T-helper 1 cell treated with Interleukin-12 subunit alpha and Interleukin-12 subunit beta and Interleukin-4 antibody, amounts not matched to agents 30 μg/mL and 1 μg/mL, for 36 hours (primary cell): Measurements from ENCODE around the gene PPP3CA.
A peak's percentile ranks its signal among the peaks of the same experiment; 100 is the strongest.

ENCODE experiments used
- H3K27ac Mint-ChIP-seq: one replicate; pipeline ENCODE4 v1.8.0; 2021; ENCODE audit warnings: mild to moderate bottlenecking, mixed read lengths
- H3K27me3 Mint-ChIP-seq: one replicate; pipeline ENCODE4 v1.8.0; 2021; ENCODE audit warnings: low read depth, mixed read lengths
- H3K36me3 Mint-ChIP-seq: one replicate; pipeline ENCODE4 v1.8.0; 2021; ENCODE audit warnings: low read depth, mixed read lengths
- H3K4me1 Mint-ChIP-seq: one replicate; pipeline ENCODE4 v1.8.0; 2021; ENCODE audit warnings: low read depth, mixed read lengths
- H3K4me3 Mint-ChIP-seq: one replicate; pipeline ENCODE4 v1.8.0; 2021; ENCODE audit warnings: mild to moderate bottlenecking, moderate library complexity, mixed read lengths
- H3K9me3 Mint-ChIP-seq: one replicate; pipeline ENCODE4 v1.8.0; 2021; ENCODE audit warnings: mixed read lengths

PPP3CA gene

DNA sequence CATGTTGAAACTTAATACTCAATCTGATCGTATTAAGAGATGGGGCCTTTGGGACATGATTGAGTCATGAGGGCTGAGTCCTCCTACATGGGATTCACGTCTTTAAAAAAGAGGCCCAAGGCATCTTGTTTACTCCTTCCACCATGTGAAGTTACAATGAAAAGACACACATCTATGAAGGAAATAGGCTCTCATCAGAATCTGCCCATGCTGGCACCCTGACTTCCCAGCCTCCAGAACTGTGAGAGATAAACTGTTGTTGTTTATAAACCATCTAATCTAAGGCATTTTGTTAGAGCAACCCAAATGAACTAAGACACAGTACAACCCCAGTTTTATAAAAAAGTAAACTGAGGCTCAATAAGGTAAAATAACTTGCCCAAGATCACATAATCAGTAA, 32.3 kb downstream of the PPP3CA start:
- Mint-ChIP-seq H3K4me3 (no peak overlapping the region), H3K27me3 (peaks cover 16% of the 10 kb centered on the region), H3K4me1 (peaks cover under 1% of the 10 kb centered on the region)

DNA sequence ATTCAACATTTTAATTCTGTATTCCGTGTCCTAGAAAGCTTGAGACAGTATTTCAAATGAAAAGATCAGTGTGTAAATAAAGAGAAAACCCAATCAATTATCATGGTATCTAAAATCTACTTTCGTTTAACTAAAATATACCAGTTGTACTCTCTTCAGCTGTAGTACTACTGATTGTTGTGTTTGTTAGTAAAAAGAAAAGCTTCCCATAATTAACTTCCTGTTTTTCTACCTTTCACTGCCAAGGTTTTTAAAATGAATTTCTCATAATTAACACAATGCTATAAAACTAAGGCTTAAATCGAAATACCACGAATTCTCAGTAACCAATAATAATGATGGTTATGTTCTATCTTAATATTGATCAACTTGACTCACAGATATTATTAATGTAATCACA, 37.4 kb downstream of the PPP3CA start:
- Mint-ChIP-seq H3K27ac (no peak overlapping the region), H3K4me3 (no peak overlapping the region), H3K4me1 (peaks cover 8% of the 10 kb centered on the region), H3K27me3 (peaks cover 6% of the 10 kb centered on the region), H3K36me3 (no peaks in the 10 kb centered on the region), H3K9me3 (no peaks in the 10 kb centered on the region)

More for the DNA sequence above, 32.3 kb downstream of the PPP3CA start:
- peaks cover 8% of the 10 kb centered on the region for H3K9me3 Mint-ChIP-seq
- H3K36me3 Mint-ChIP-seq, result no peaks in the 10 kb centered on the region
- H3K27ac Mint-ChIP-seq, result no peak overlapping the region

- Mint-ChIP-seq H3K36me3 (no peaks in the 10 kb centered on the region), H3K27ac (no peak overlapping the region), H3K9me3 (no peaks in the 10 kb centered on the region), H3K27me3 (peaks cover 6% of the 10 kb centered on the region), H3K4me1 (peaks cover 8% of the 10 kb centered on the region), H3K4me3 (no peak overlapping the region)
Observed at GRCh38 chr4:101307899-101308298, 39.4 kb downstream of the PPP3CA start.

GRCh38 chr4:101306764-101307615, 40.3 kb downstream of the PPP3CA start:
- Mint-ChIP-seq H3K27ac (no peak overlapping the region), H3K9me3 (no peaks in the 10 kb centered on the region), H3K4me3 (peak overlapping the region; percentile 3), H3K27me3 (peaks cover 4% of the 10 kb centered on the region), H3K36me3 (no peaks in the 10 kb centered on the region), H3K4me1 (peaks cover 8% of the 10 kb centered on the region)

- no peaks in the 10 kb centered on the region for H3K9me3 Mint-ChIP-seq
- H3K4me1 Mint-ChIP-seq, result peaks cover 8% of the 10 kb centered on the region
- H3K27ac Mint-ChIP-seq, result no peak overlapping the region
- H3K4me3 Mint-ChIP-seq, result no peak overlapping the region
- H3K36me3 Mint-ChIP-seq, result no peaks in the 10 kb centered on the region
- H3K27me3 Mint-ChIP-seq, result peaks cover 4% of the 10 kb centered on the region
Observed at GRCh38 chr4:101306225-101306624, 41.1 kb downstream of the PPP3CA start.

GRCh38 chr4:101304916-101305315, 42.4 kb downstream of the PPP3CA start:
- peaks cover 4% of the 10 kb centered on the region for H3K27me3 Mint-ChIP-seq
- no peak overlapping the region for H3K27ac Mint-ChIP-seq
- no peaks in the 10 kb centered on the region for H3K36me3 Mint-ChIP-seq
- no peak overlapping the region for H3K4me3 Mint-ChIP-seq
- H3K4me1 Mint-ChIP-seq, result peaks cover 6% of the 10 kb centered on the region
- no peaks in the 10 kb centered on the region for H3K9me3 Mint-ChIP-seq

DNA sequence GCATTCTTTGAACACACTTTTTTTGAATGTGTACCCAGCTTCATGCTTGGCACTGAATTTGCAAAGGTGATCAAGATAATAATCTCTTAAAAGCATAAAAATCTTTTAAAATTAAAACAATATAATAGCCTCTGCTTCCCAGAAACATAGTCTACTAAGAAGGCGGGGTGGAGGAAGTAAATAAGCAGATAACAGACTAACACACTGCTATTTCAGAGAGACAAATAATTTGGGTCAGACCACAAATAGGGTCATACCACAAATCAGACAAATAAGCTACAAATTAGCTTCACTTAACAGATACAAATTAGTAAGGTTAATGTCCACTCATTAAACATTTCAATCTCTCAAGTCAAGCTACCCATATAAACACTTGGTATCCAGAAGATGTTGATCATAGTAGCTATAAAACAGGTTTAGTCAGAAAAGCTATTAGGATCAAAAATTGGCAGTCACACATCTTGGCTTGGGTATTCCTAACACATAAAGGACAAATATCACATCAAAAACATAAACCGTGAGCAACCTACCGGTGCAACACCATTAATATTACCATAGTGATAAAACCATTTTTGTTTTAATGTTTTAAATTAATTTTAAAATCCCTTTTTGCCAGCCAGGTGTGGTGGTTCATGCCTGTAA, 47.3 kb downstream of the PPP3CA start:
- Mint-ChIP-seq H3K36me3 (no peaks in the 10 kb centered on the region), H3K4me1 (no peaks in the 10 kb centered on the region), H3K4me3 (no peak overlapping the region), H3K27ac (no peak overlapping the region), H3K9me3 (no peaks in the 10 kb centered on the region), H3K27me3 (peaks cover 3% of the 10 kb centered on the region)

GRCh38 chr4:101299021-101299420, 48.3 kb downstream of the PPP3CA start:
- no peaks in the 10 kb centered on the region for H3K9me3 Mint-ChIP-seq
- H3K27ac Mint-ChIP-seq, result no peak overlapping the region
- H3K36me3 Mint-ChIP-seq, result no peaks in the 10 kb centered on the region
- H3K4me3 Mint-ChIP-seq, result no peak overlapping the region
- H3K4me1 Mint-ChIP-seq, result no peaks in the 10 kb centered on the region
- no peaks in the 10 kb centered on the region for H3K27me3 Mint-ChIP-seq

DNA sequence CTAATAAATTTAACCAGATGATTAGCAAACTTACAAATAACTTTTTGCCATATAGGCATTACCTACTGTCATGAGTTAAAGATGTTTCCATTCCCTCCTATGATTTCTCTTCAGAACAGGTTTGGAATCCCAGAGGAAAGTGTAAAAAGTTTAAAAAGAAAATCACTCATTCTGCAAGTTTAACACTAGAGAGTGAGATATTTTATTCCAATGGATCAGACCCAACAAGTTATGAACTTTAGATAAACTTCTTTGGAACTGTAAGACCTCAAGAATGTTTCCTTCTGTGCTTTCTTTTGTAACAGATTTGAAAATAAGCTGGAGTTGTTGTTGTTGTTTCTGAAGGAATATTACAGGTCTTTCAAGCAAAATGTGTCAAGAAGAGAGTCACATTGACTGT, 51.6 kb downstream of the PPP3CA start:
- H3K4me3 Mint-ChIP-seq, result no peak overlapping the region
- H3K27ac Mint-ChIP-seq, result no peak overlapping the region
- peaks cover 1% of the 10 kb centered on the region for H3K36me3 Mint-ChIP-seq
- no peaks in the 10 kb centered on the region for H3K27me3 Mint-ChIP-seq
- H3K9me3 Mint-ChIP-seq, result no peaks in the 10 kb centered on the region
- no peaks in the 10 kb centered on the region for H3K4me1 Mint-ChIP-seq

- H3K36me3 Mint-ChIP-seq, result peaks cover 1% of the 10 kb centered on the region
- no peaks in the 10 kb centered on the region for H3K4me1 Mint-ChIP-seq
- H3K4me3 Mint-ChIP-seq, result no peak overlapping the region
- H3K27me3 Mint-ChIP-seq, result no peaks in the 10 kb centered on the region
- H3K27ac Mint-ChIP-seq, result no peak overlapping the region
- H3K9me3 Mint-ChIP-seq, result no peaks in the 10 kb centered on the region
Observed at GRCh38 chr4:101294597-101294996, 52.7 kb downstream of the PPP3CA start.

GRCh38 chr4:101292901-101293300, 54.4 kb downstream of the PPP3CA start:
- H3K4me1 Mint-ChIP-seq, result no peaks in the 10 kb centered on the region

DNA sequence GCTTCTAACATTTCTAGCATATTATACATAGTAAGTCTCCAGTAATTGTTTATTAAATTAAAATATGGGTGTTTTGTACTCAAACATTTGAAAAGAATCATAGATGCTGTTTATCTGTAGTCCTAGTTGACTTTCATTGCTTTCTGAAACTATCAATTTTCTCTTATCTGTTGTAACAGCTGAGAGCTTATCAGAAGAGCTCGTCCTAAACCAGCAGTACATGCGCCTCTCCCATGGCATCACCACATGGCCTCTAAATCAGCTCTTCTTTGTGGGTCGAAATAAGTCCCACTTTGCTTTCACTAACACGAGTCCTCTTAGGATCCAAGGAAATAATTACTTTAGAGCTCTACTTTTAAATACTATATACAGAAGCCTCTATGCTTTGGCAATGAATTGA, 55.1 kb downstream of the PPP3CA start:
- H3K4me3 Mint-ChIP-seq, result no peak overlapping the region
- H3K36me3 Mint-ChIP-seq, result peaks cover 1% of the 10 kb centered on the region
- H3K4me1 Mint-ChIP-seq, result peaks cover 1% of the 10 kb centered on the region
- H3K9me3 Mint-ChIP-seq, result no peaks in the 10 kb centered on the region
- H3K27me3 Mint-ChIP-seq, result no peaks in the 10 kb centered on the region
- no peak overlapping the region for H3K27ac Mint-ChIP-seq

More at GRCh38 chr4:101292901-101293300, 54.4 kb downstream of the PPP3CA start:
- peaks cover 1% of the 10 kb centered on the region for H3K36me3 Mint-ChIP-seq
- no peak overlapping the region for H3K27ac Mint-ChIP-seq
- no peaks in the 10 kb centered on the region for H3K27me3 Mint-ChIP-seq
- H3K4me3 Mint-ChIP-seq, result no peak overlapping the region
- no peaks in the 10 kb centered on the region for H3K9me3 Mint-ChIP-seq

- peaks cover 1% of the 10 kb centered on the region for H3K36me3 Mint-ChIP-seq
- no peak overlapping the region for H3K27ac Mint-ChIP-seq
- peaks cover 1% of the 10 kb centered on the region for H3K4me1 Mint-ChIP-seq
- no peak overlapping the region for H3K4me3 Mint-ChIP-seq
- H3K27me3 Mint-ChIP-seq, result no peaks in the 10 kb centered on the region
- H3K9me3 Mint-ChIP-seq, result no peaks in the 10 kb centered on the region
Observed at GRCh38 chr4:101291198-101291597, 56.1 kb downstream of the PPP3CA start.

DNA sequence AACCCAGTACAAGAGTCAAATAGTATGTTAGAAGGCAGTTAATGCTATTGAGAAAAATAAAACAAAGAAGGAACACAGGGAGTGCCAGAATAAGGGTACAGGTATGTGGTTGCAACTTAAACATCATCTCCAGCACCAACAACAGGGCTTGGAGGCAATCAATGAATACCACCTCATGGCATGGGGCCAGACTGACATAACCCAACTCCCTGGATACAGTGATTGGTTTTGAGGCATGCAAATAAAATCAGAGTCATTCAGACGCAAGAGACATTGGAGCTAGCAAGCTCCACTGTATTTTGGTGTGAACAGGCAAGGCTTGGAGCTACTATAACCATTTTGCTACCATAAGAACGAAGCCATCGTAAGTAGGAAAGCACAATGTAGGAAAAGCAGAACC, 56.7 kb downstream of the PPP3CA start:
- H3K9me3 Mint-ChIP-seq, result no peaks in the 10 kb centered on the region
- H3K4me3 Mint-ChIP-seq, result no peak overlapping the region
- H3K4me1 Mint-ChIP-seq, result peaks cover 1% of the 10 kb centered on the region

GRCh38 chr4:101289306-101289705, 58.0 kb downstream of the PPP3CA start:
- Mint-ChIP-seq H3K36me3 (peaks cover 1% of the 10 kb centered on the region), H3K9me3 (no peaks in the 10 kb centered on the region), H3K27ac (no peak overlapping the region), H3K4me3 (no peak overlapping the region), H3K27me3 (no peaks in the 10 kb centered on the region), H3K4me1 (peaks cover 5% of the 10 kb centered on the region)

More for the DNA sequence above, 56.7 kb downstream of the PPP3CA start:
- Mint-ChIP-seq H3K36me3 (peaks cover 1% of the 10 kb centered on the region), H3K27ac (no peak overlapping the region), H3K27me3 (no peaks in the 10 kb centered on the region)
